ENCODE data around the gene ASB8. TPM values are rescaled to one million over a fixed set of nuclear protein-coding genes. Genes with fewer than 3 reads are reported as not detected.

The ASB8 gene
- total and polyA plus RNA-seq, 10 donors = 15.7 to 48.8 (median 38.7) TPM

GRCh38 chr12:48151103-48151771 lies 6.1 kb downstream of the ASB8 start:
- Histone ChIP-seq H3K36me3 (peaks cover 2 to 87% (median 67%) of the 10 kb centered on the region in 6 donors), H3K9me3 (no peaks in the 10 kb centered on the region), H3K4me1 (peaks cover 2 to 42% (median 12%) of the 10 kb centered on the region in 6 donors), H3K4me3 (no peak overlapping the region), H3K27me3 (replicated peaks in 1 of 7) (no peaks in the 10 kb centered on the region), H3K27ac (no peak overlapping the region)
- WGBS, 5 donors = 64 to 92% (median 80%) methylated on average over 2 of the region's 2 CpGs
- DNase-seq = no peak
- TF ChIP-seq CTCF (IDR thresholded peaks at IDR 0.05 in 8 of 11, conservative IDR thresholded peaks at IDR 0.05 in 3 of 11) (no peak), POLR2A (IDR thresholded peaks at IDR 0.05) (no peak), POLR2AphosphoS5 (IDR thresholded peaks at IDR 0.05) (no peak)
- intact Hi-C loops (cut with DNase I; ENCODE audit: low total_unique reads) = loop anchor here (10.0 kb wide), 1 partner anchor 46 kb away; the partner anchor contains the start of gene SENP1

- H3K4me1 ChIP-seq = no peaks in the 10 kb centered on the region
- TF ChIP-seq CTCF (IDR thresholded peaks at IDR 0.05 in 8 of 11, conservative IDR thresholded peaks at IDR 0.05 in 3 of 11) (no peak), POLR2A (IDR thresholded peaks at IDR 0.05) (no peak), POLR2AphosphoS5 (IDR thresholded peaks at IDR 0.05) (no peak)
- intact Hi-C loops (cut with DNase I; ENCODE audit: low total_unique reads) = no loop called here
- 68 to 86% (median 74%) methylated on average over 1 of the region's 1 CpG for WGBS, 5 donors
- no peak for DNase-seq
- H3K36me3 ChIP-seq = peaks cover 2 to 100% (median 83%) of the 10 kb centered on the region in 6 donors
- no peaks in the 10 kb centered on the region for H3K9me3 ChIP-seq
- H3K27ac ChIP-seq = no peak overlapping the region
- no peak overlapping the region for H3K4me3 ChIP-seq
- H3K27me3 ChIP-seq (replicated peaks in 1 of 7) = no peaks in the 10 kb centered on the region
Measured at GRCh38 chr12:48145981-48146380, 11.3 kb downstream of the ASB8 start.

GRCh38 chr12:48143898-48144297 lies 13.4 kb downstream of the ASB8 start:
- 82 to 98% (median 91%) methylated on average over 2 of the region's 2 CpGs for WGBS, 5 donors
- intact Hi-C loops (cut with DNase I; ENCODE audit: low total_unique reads) = no loop called here
- no peak overlapping the region for H3K27ac ChIP-seq
- no peaks in the 10 kb centered on the region for H3K27me3 ChIP-seq (replicated peaks in 1 of 7)
- H3K4me3 ChIP-seq = no peak overlapping the region
- no peaks in the 10 kb centered on the region for H3K4me1 ChIP-seq
- peaks cover 0 to 100% (median 81%) of the 10 kb centered on the region in 6 donors for H3K36me3 ChIP-seq
- TF ChIP-seq POLR2A (IDR thresholded peaks at IDR 0.05) = no peak
- no peak for TF ChIP-seq CTCF (IDR thresholded peaks at IDR 0.05 in 8 of 11, conservative IDR thresholded peaks at IDR 0.05 in 3 of 11)
- no peak for TF ChIP-seq POLR2AphosphoS5 (IDR thresholded peaks at IDR 0.05)
- no peaks in the 10 kb centered on the region for H3K9me3 ChIP-seq
- no peak for DNase-seq

- Histone ChIP-seq H3K4me1 (no peaks in the 10 kb centered on the region), H3K4me3 (no peak overlapping the region), H3K9me3 (no peaks in the 10 kb centered on the region), H3K36me3 (peaks cover 0 to 100% (median 79%) of the 10 kb centered on the region in 6 donors), H3K27ac (no peak overlapping the region), H3K27me3 (replicated peaks in 1 of 7) (no peaks in the 10 kb centered on the region)
- 86 to 94% (median 91%) methylated on average over 7 of the region's 7 CpGs for WGBS, 5 donors
- no peak for DNase-seq
- no peak for TF ChIP-seq POLR2AphosphoS5 (IDR thresholded peaks at IDR 0.05)
- no peak for TF ChIP-seq POLR2A (IDR thresholded peaks at IDR 0.05)
- TF ChIP-seq CTCF (IDR thresholded peaks at IDR 0.05 in 8 of 11, conservative IDR thresholded peaks at IDR 0.05 in 3 of 11) = no peak
- intact Hi-C loops (cut with DNase I; ENCODE audit: low total_unique reads) = no loop called here
Measured at GRCh38 chr12:48142818-48143674, 14.3 kb downstream of the ASB8 start.

Data from spleen (tissue), 11 donors.